Mucosa of rectum (tissue), 2 donors: ENCODE results near the gene TPD52L2.

Experiments
- H3K27ac ChIP-seq, 2 donors: one replicate each; pipeline ENCODE4 v1.7.0; 2013; ENCODE audit warnings: inconsistent platforms in 2 of 2, low read depth in 2 of 2, low read length in 2 of 2
- H3K27me3 ChIP-seq, 2 donors: one replicate each; pipeline ENCODE4 v1.7.0; 2013; ENCODE audit warnings: low read length in 2 of 2; ENCODE audit not compliant: control insufficient read depth in 2 of 2, insufficient read depth in 2 of 2
- H3K36me3 ChIP-seq, 2 donors: one replicate each; pipeline ENCODE4 v1.7.0; 2013; ENCODE audit warnings: low read length in 2 of 2; ENCODE audit not compliant: control insufficient read depth in 2 of 2, insufficient read depth in 2 of 2
- H3K4me1 ChIP-seq, 2 donors: one replicate each; pipeline ENCODE4 v1.7.0; 2013; ENCODE audit warnings: low read length in 2 of 2, mild to moderate bottlenecking in 1 of 2; ENCODE audit not compliant: control insufficient read depth in 2 of 2, insufficient read depth in 2 of 2
- H3K4me3 ChIP-seq, 2 donors: one replicate each; pipeline ENCODE4 v1.7.0; 2013; ENCODE audit warnings: low read length in 2 of 2
- H3K9ac ChIP-seq, 2 donors: one replicate each; pipeline ENCODE4 v1.7.0; 2013; ENCODE audit warnings: low read length in 2 of 2, low read depth in 1 of 2, mild to moderate bottlenecking in 1 of 2
- H3K9me3 ChIP-seq, 2 donors: one replicate each; pipeline ENCODE4 v1.7.0; 2013; ENCODE audit warnings: low read length in 2 of 2; ENCODE audit not compliant: control insufficient read depth in 2 of 2
- donor health status: healthy.
- donor health status: Normal muscosa, but diverticular disease.

TPD52L2 gene

GRCh38 chr20:63886054-63886419, 21.0 kb downstream of the TPD52L2 start:
- Histone ChIP-seq H3K4me1 (peaks cover 0 to 7% of the 10 kb centered on the region in 2 donors), H3K27ac (no peak overlapping the region), H3K27me3 (no peaks in the 10 kb centered on the region), H3K36me3 (peaks cover 59 to 71% of the 10 kb centered on the region in 2 donors), H3K9ac (no peak overlapping the region), H3K4me3 (no peak overlapping the region), H3K9me3 (no peaks in the 10 kb centered on the region)

DNA sequence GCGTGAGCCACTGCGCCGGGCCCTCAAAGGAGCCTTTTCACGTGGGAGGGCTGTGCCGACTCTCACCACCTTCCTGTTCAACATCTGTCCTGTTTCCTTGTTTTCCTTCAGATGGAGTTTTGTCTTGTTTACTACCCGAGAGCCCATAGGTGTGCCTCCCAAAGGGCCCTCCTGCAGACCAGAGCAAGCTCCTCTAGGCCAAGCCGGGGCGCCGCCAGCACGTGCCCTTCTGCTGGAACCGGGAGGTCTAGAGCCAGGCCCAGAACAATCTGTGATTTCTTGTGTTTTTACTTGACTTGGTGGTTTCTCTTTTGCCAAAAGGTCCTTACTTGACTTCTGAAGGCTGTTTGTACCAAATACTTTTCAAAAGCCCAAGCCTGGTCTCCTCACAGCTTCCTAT, 21.9 kb downstream of the TPD52L2 start:
- Histone ChIP-seq H3K27me3 (no peaks in the 10 kb centered on the region), H3K4me1 (peaks cover 0 to 7% of the 10 kb centered on the region in 2 donors), H3K9me3 (no peaks in the 10 kb centered on the region), H3K27ac (no peak overlapping the region), H3K9ac (no peak overlapping the region), H3K36me3 (peaks cover 61 to 72% of the 10 kb centered on the region in 2 donors), H3K4me3 (no peak overlapping the region)

- Histone ChIP-seq H3K27me3 (no peaks in the 10 kb centered on the region), H3K27ac (no peak overlapping the region), H3K4me1 (peaks cover 0 to 3% of the 10 kb centered on the region in 2 donors), H3K36me3 (peaks cover 45 to 56% of the 10 kb centered on the region in 2 donors), H3K9me3 (no peaks in the 10 kb centered on the region), H3K4me3 (no peak overlapping the region), H3K9ac (no peak overlapping the region)
Observed at GRCh38 chr20:63889241-63890200, 24.5 kb downstream of the TPD52L2 start.

DNA sequence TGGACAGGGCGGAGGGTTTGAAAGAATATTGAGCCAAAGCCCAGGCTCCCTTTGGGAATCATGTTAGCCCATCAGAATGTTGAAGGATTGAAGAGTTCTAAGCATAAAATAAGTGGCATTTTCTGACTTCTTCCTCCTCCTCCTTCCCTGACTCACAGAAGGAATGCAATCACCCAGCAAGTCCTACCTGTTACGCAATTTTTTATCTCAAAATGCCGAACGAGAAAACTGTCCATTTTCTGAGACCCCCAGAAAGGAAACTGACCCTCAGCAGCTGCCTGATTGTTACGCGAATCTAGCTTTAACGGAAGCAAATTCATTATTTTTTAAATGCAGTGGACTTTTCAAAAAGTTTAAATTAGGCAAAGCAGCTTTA, 25.1 kb downstream of the TPD52L2 start:
- Histone ChIP-seq H3K9me3 (no peaks in the 10 kb centered on the region), H3K4me3 (no peak overlapping the region), H3K27ac (no peak overlapping the region), H3K36me3 (peaks cover 40 to 49% of the 10 kb centered on the region in 2 donors), H3K27me3 (no peaks in the 10 kb centered on the region), H3K4me1 (peaks cover 0 to 3% of the 10 kb centered on the region in 2 donors), H3K9ac (no peak overlapping the region)

DNA sequence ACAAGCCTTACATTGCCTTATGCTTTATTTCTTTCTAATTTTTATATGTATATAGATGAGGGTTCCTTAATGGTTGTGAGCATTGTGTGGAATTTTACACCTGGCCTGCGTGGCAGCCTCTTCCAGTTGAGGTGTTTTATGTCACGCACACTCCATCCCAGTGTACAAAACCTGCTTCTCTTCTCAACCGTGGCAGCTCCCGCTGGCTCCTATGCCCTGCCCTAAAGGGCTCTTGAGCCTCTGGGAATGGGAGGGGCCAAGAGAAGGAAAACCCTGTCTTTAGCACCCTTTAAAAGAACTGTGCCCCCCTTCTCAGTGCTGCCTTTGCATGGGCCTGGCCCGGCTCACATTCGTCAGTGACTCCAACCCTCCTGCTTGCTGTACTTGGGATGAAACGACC, 25.5 kb downstream of the TPD52L2 start:
- H3K36me3 ChIP-seq: peaks cover 37 to 45% of the 10 kb centered on the region in 2 donors

GRCh38 chr20:63891061-63892002, 26.3 kb downstream of the TPD52L2 start:
- no peak overlapping the region for H3K9ac ChIP-seq
- peaks cover 34 to 43% of the 10 kb centered on the region in 2 donors for H3K36me3 ChIP-seq
- H3K4me3 ChIP-seq: no peak overlapping the region
- no peaks in the 10 kb centered on the region for H3K9me3 ChIP-seq
- H3K27ac ChIP-seq: no peak overlapping the region
- H3K4me1 ChIP-seq: peaks cover 3 to 4% of the 10 kb centered on the region in 2 donors
- no peaks in the 10 kb centered on the region for H3K27me3 ChIP-seq

More for the DNA sequence above, 25.5 kb downstream of the TPD52L2 start:
- no peak overlapping the region for H3K4me3 ChIP-seq
- no peaks in the 10 kb centered on the region for H3K27me3 ChIP-seq
- no peak overlapping the region for H3K27ac ChIP-seq
- H3K4me1 ChIP-seq: peaks cover 0 to 3% of the 10 kb centered on the region in 2 donors
- H3K9me3 ChIP-seq: no peaks in the 10 kb centered on the region
- H3K9ac ChIP-seq: no peak overlapping the region

DNA sequence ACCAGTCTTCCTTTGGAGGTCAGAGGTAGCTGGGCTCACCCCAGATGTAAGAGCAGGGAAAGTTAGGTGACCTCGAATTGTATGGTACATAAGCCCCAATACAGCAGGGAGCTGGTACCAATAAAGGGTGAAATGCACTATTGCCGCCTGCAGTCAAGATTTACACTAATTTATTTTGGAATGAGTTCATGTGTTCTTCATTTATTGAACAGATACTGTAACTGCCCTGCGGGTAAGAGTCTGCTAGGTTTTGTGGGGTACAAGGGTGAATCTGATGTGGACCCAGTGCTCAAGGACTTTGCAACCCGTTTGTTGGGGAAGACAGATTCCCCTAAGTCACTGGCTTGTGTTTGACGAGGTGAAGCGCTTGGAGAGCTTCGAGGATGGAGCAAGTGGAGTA, 27.3 kb downstream of the TPD52L2 start:
- Histone ChIP-seq H3K9me3 (no peaks in the 10 kb centered on the region), H3K27me3 (no peaks in the 10 kb centered on the region), H3K4me1 (peaks cover 9 to 10% of the 10 kb centered on the region in 2 donors), H3K36me3 (peaks cover 28 to 37% of the 10 kb centered on the region in 2 donors), H3K9ac (no peak overlapping the region), H3K27ac (no peak overlapping the region), H3K4me3 (no peak overlapping the region)

DNA sequence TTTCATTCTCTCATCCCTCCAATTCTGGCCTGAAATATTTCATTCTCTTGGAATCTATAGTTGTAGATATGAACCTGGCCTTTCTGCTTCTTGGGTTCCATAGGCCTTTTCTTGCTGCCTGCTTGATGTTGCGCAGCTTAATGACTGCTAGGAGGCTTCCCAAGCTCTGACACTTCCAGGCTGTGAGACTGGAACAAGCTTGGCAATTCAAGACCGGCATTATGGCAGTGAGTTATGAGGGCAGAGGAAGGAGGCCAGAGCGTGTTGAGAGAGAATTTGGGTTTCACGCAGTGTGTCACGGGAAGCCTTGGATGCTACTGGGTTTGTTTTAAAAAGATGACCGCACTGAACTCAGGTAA, 28.9 kb downstream of the TPD52L2 start:
- Histone ChIP-seq H3K9me3 (no peaks in the 10 kb centered on the region), H3K4me1 (peaks cover 13 to 19% of the 10 kb centered on the region in 2 donors), H3K9ac (no peak overlapping the region), H3K4me3 (peak overlapping the region; percentile 61 to 76), H3K27me3 (no peaks in the 10 kb centered on the region), H3K36me3 (peaks cover 25 to 39% of the 10 kb centered on the region in 2 donors), H3K27ac (peak overlapping the region in 1 of 2 donors; percentile 9)

- H3K27me3 ChIP-seq: no peaks in the 10 kb centered on the region
- H3K4me3 ChIP-seq: peak within 1 kb of the TSS; percentile 63 to 87
- H3K4me1 ChIP-seq: peaks cover 13 to 19% of the 10 kb centered on the region in 2 donors
Observed at GRCh38 chr20:63894358-63895201, 29.5 kb downstream of the TPD52L2 start, which contains the start of gene DNAJC5. Gene DNAJC5 (plus strand): TSS chr20:63895126. CDS start chr20:63928346, 33,220 bp downstream.

More at GRCh38 chr20:63894358-63895201, 29.5 kb downstream of the TPD52L2 start, which contains the start of gene DNAJC5:
- Histone ChIP-seq H3K36me3 (peaks cover 20 to 33% of the 10 kb centered on the region in 2 donors), H3K9me3 (no peaks in the 10 kb centered on the region), H3K27ac (peak within 1 kb of the TSS; percentile 83 to 85), H3K9ac (peak within 1 kb of the TSS; percentile 71 to 79)
